ENCODE results near the gene EPAS1. TPM values are rescaled to one million over a fixed set of nuclear protein-coding genes. Genes with fewer than 3 reads are reported as not detected.

The EPAS1 gene
- total RNA-seq, 1 experiment from 2014 or later, result 8.5 TPM

- Mint-ChIP-seq H3K36me3 (no peaks in the 10 kb centered on the region), H3K27ac (no peak overlapping the region), H3K4me1 (peaks cover 14% of the 10 kb centered on the region), H3K9me3 (no peaks in the 10 kb centered on the region), H3K27me3 (ENCODE audit: low read depth) (no peaks in the 10 kb centered on the region; the same call in 1 of the 2 replicates), H3K4me3 (no peak overlapping the region)
- TF ChIP-seq ZNF219 (CRISPR knock-in tag; IDR thresholded peaks at IDR 0.05; ENCODE audit: borderline replicate concordance) (no peak), NR1H2 (CRISPR knock-in tag; IDR thresholded peaks at IDR 0.05) (no peak), SOX15 (CRISPR knock-in tag; IDR thresholded peaks at IDR 0.05) (no peak), TP53 (CRISPR knock-in tag; IDR thresholded peaks at IDR 0.05) (no peak), ZNF416 (CRISPR knock-in tag; IDR thresholded peaks at IDR 0.05) (no peak), NR3C1 (CRISPR knock-in tag; conservative IDR thresholded peaks at IDR 0.05; ENCODE audit: low read depth) (no peak), TEAD1 (CRISPR knock-in tag; IDR thresholded peaks at IDR 0.05) (no peak), IRF2 (CRISPR knock-in tag; IDR thresholded peaks at IDR 0.05; ENCODE audit: borderline replicate concordance, low read depth) (no peak), ZNF121 (CRISPR knock-in tag; IDR thresholded peaks at IDR 0.05) (no peak), HMGA2 (CRISPR knock-in tag; IDR thresholded peaks at IDR 0.05) (no peak), FOXP1 (CRISPR knock-in tag; IDR thresholded peaks at IDR 0.05; ENCODE audit: borderline replicate concordance) (no peak), PREB (CRISPR knock-in tag; IDR thresholded peaks at IDR 0.05; ENCODE audit: borderline replicate concordance) (no peak), TCF7 (CRISPR knock-in tag; IDR thresholded peaks at IDR 0.05; ENCODE audit: low read depth) (no peak)
- TF ChIP-seq, protein P1, sequence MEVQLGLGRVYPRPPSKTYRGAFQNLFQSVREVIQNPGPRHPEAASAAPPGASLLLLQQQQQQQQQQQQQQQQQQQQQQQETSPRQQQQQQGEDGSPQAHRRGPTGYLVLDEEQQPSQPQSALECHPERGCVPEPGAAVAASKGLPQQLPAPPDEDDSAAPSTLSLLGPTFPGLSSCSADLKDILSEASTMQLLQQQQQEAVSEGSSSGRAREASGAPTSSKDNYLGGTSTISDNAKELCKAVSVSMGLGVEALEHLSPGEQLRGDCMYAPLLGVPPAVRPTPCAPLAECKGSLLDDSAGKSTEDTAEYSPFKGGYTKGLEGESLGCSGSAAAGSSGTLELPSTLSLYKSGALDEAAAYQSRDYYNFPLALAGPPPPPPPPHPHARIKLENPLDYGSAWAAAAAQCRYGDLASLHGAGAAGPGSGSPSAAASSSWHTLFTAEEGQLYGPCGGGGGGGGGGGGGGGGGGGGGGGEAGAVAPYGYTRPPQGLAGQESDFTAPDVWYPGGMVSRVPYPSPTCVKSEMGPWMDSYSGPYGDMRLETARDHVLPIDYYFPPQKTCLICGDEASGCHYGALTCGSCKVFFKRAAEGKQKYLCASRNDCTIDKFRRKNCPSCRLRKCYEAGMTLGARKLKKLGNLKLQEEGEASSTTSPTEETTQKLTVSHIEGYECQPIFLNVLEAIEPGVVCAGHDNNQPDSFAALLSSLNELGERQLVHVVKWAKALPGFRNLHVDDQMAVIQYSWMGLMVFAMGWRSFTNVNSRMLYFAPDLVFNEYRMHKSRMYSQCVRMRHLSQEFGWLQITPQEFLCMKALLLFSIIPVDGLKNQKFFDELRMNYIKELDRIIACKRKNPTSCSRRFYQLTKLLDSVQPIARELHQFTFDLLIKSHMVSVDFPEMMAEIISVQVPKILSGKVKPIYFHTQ (CRISPR knock-in tag; IDR thresholded peaks at IDR 0.05), result no peak
- TF ChIP-seq, protein P2, sequence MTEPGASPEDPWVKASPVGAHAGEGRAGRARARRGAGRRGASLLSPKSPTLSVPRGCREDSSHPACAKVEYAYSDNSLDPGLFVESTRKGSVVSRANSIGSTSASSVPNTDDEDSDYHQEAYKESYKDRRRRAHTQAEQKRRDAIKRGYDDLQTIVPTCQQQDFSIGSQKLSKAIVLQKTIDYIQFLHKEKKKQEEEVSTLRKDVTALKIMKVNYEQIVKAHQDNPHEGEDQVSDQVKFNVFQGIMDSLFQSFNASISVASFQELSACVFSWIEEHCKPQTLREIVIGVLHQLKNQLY (CRISPR knock-in tag; IDR thresholded peaks at IDR 0.05), result no peak
- TF ChIP-seq, protein P3, sequence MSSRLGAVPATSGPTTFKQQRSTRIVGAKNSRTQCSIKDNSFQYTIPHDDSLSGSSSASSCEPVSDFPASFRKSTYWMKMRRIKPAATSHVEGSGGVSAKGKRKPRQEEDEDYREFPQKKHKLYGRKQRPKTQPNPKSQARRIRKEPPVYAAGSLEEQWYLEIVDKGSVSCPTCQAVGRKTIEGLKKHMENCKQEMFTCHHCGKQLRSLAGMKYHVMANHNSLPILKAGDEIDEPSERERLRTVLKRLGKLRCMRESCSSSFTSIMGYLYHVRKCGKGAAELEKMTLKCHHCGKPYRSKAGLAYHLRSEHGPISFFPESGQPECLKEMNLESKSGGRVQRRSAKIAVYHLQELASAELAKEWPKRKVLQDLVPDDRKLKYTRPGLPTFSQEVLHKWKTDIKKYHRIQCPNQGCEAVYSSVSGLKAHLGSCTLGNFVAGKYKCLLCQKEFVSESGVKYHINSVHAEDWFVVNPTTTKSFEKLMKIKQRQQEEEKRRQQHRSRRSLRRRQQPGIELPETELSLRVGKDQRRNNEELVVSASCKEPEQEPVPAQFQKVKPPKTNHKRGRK (CRISPR knock-in tag; IDR thresholded peaks at IDR 0.05; ENCODE audit: borderline replicate concordance), result no peak
- DNase-seq (ENCODE audit: low spot score), result no peak
- no peak for ATAC-seq
- ChIA-PET POLR2A (interaction anchor here (1.6 kb wide), 1 partner anchor 9 kb away, joined by 4 read pairs; no protein-coding TSS in a partner anchor), CTCF (interaction anchor here (1.0 kb wide), 1 partner anchor 16 kb away, joined by 3 read pairs; no protein-coding TSS in a partner anchor)
Measured at GRCh38 chr2:46269544-46270273, 27.5 kb upstream of the EPAS1 start.

- H3K9me3 Mint-ChIP-seq, result no peaks in the 10 kb centered on the region
- no peak overlapping the region for H3K4me3 Mint-ChIP-seq
- DNase-seq (ENCODE audit: low spot score) (no peak), ATAC-seq (peak; percentile 32; the same call in 1 of the 2 replicates)
- ChIA-PET POLR2A (interaction anchor here (1.6 kb wide), 1 partner anchor 10 kb away, joined by 4 read pairs; no protein-coding TSS in a partner anchor), CTCF (interaction anchor here (0.8 to 1.0 kb wide), 2 partner anchors 16 to 24 kb away, joined by 3 to 4 read pairs; no protein-coding TSS in a partner anchor)
- no peak overlapping the region for H3K27ac Mint-ChIP-seq
- no peaks in the 10 kb centered on the region; the same call in 1 of the 2 replicates for H3K27me3 Mint-ChIP-seq (ENCODE audit: low read depth)
- H3K36me3 Mint-ChIP-seq, result no peaks in the 10 kb centered on the region
- TF ChIP-seq MYBL2 (CRISPR knock-in tag; IDR thresholded peaks at IDR 0.05) (no peak), E2F1 (CRISPR knock-in tag; IDR thresholded peaks at IDR 0.05) (no peak), ZNF138 (CRISPR knock-in tag; conservative IDR thresholded peaks at IDR 0.05) (no peak), PRRX2 (CRISPR knock-in tag; IDR thresholded peaks at IDR 0.05) (no peak), TP53 (CRISPR knock-in tag; IDR thresholded peaks at IDR 0.05) (no peak)
- TF ChIP-seq, protein P4, sequence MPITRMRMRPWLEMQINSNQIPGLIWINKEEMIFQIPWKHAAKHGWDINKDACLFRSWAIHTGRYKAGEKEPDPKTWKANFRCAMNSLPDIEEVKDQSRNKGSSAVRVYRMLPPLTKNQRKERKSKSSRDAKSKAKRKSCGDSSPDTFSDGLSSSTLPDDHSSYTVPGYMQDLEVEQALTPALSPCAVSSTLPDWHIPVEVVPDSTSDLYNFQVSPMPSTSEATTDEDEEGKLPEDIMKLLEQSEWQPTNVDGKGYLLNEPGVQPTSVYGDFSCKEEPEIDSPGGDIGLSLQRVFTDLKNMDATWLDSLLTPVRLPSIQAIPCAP (CRISPR knock-in tag; IDR thresholded peaks at IDR 0.05), result no peak
- peaks cover 14% of the 10 kb centered on the region for H3K4me1 Mint-ChIP-seq
Measured at GRCh38 chr2:46270384-46270783, 26.8 kb upstream of the EPAS1 start.

All from WTC11 (cell line).